ENCODE measurements around the gene STXBP4. TPM values are rescaled to one million over a fixed set of nuclear protein-coding genes. Genes with fewer than 3 reads are reported as not detected.

The STXBP4 gene
- total and polyA plus RNA-seq, 2 donors (not counting 3 experiments of a cell fraction or from before 2014, with no cell fraction given) = 1.9 to 12.9 TPM

DNA sequence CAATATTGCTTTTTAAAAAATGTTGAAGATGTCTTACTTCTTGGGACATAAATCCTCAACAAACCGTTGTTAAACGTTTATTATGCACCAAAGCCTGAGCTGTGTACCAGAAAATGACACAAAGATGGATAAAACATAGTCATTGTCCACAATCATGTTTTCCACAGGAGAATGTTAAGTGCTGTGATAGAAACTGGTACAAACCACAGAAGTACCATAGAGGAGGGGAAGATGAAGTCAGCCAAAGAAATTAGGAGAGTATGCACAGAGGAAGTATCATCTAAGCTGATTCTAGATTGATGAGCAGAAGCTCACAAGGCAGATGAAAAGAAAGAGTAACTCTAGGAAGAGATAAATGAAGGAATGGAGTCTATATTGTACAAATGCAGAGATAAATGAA, 153.5 kb downstream of the STXBP4 start:
- H3K4me1 ChIP-seq (ENCODE audit: control insufficient read depth, extremely low read depth, insufficient read depth, low read length) = peaks cover 6% of the 10 kb centered on the region
- no peaks in the 10 kb centered on the region for H3K36me3 ChIP-seq (ENCODE audit: control insufficient read depth in 2 of 2, extremely low read depth in 1 of 2, insufficient read depth in 2 of 2, low read length in 2 of 2)
- no peak overlapping the region for H2AFZ ChIP-seq (ENCODE audit: low read depth, low read length)
- DNase-seq (ENCODE audit: low read depth, low spot score) = no peak
- no peak overlapping the region for H3K4me3 ChIP-seq (replicated peaks in 1 of 3; ENCODE audit: insufficient read depth in 1 of 3, low read depth in 1 of 3, low read length in 3 of 3)
- no peaks in the 10 kb centered on the region for H3K9me1 ChIP-seq (replicated peaks; ENCODE audit: control insufficient read depth, extremely low read depth, insufficient read depth, low read length)
- no peaks in the 10 kb centered on the region for H4K20me1 ChIP-seq (replicated peaks; ENCODE audit: control insufficient read depth, extremely low read depth, insufficient read depth, low read length)
- no TSS peak for BruUV-seq (replicated peaks)
- no peaks in the 10 kb centered on the region for H3K27me3 ChIP-seq (ENCODE audit: control insufficient read depth in 2 of 2, insufficient read depth in 2 of 2, low read length in 2 of 2)
- intact Hi-C loops (cut with micrococcal nuclease) = loop anchor here (5.0 kb wide), 1 partner anchor 35 kb away; no protein-coding TSS in a partner anchor
- TF ChIP-seq, protein P1, sequence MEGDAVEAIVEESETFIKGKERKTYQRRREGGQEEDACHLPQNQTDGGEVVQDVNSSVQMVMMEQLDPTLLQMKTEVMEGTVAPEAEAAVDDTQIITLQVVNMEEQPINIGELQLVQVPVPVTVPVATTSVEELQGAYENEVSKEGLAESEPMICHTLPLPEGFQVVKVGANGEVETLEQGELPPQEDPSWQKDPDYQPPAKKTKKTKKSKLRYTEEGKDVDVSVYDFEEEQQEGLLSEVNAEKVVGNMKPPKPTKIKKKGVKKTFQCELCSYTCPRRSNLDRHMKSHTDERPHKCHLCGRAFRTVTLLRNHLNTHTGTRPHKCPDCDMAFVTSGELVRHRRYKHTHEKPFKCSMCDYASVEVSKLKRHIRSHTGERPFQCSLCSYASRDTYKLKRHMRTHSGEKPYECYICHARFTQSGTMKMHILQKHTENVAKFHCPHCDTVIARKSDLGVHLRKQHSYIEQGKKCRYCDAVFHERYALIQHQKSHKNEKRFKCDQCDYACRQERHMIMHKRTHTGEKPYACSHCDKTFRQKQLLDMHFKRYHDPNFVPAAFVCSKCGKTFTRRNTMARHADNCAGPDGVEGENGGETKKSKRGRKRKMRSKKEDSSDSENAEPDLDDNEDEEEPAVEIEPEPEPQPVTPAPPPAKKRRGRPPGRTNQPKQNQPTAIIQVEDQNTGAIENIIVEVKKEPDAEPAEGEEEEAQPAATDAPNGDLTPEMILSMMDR (IDR thresholded peaks at IDR 0.05; ENCODE audit: extremely low read depth in 1 of 2, insufficient read depth in 1 of 2, low read depth in 1 of 2, low read length in 2 of 2) = no peak
- no peak for TF ChIP-seq GATA2 (IDR thresholded peaks at IDR 0.05; ENCODE audit: insufficient read depth, insufficient read length, low read depth, low read length)
- TF ChIP-seq FOS (IDR thresholded peaks at IDR 0.05; ENCODE audit: borderline replicate concordance, insufficient read depth, low read length) = no peak
- TF ChIP-seq EZH2 (IDR thresholded peaks at IDR 0.05; ENCODE audit: borderline replicate concordance, low read depth, low read length, severe bottlenecking) = no peak
- no peak for TF ChIP-seq POLR2A (IDR thresholded peaks at IDR 0.05; ENCODE audit: low read depth, low read length)
- no peak for TF ChIP-seq JUN (IDR thresholded peaks at IDR 0.05; ENCODE audit: borderline replicate concordance, insufficient read depth, insufficient read length, low read depth)
- TF ChIP-seq MYC (IDR thresholded peaks at IDR 0.05; ENCODE audit: low read depth, low read length) = no peak
- no peak for TF ChIP-seq POLR2AphosphoS5 (IDR thresholded peaks at IDR 0.05; ENCODE audit: insufficient read depth, low read depth, low read length)
- TF ChIP-seq, protein P2, sequence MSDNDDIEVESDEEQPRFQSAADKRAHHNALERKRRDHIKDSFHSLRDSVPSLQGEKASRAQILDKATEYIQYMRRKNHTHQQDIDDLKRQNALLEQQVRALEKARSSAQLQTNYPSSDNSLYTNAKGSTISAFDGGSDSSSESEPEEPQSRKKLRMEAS (IDR thresholded peaks at IDR 0.05; ENCODE audit: insufficient read depth, insufficient read length) = no peak
- H3K9me3 ChIP-seq (replicated peaks; ENCODE audit: control insufficient read depth, insufficient read depth, low read length) = no peaks in the 10 kb centered on the region
- no peak overlapping the region for H3K4me2 ChIP-seq (ENCODE audit: insufficient read depth, low read length)
- POLR2A ChIA-PET = no interaction called here
- H3K9ac ChIP-seq (replicated peaks; ENCODE audit: extremely low read depth, insufficient read depth, low read length) = no peak overlapping the region
- no peak overlapping the region for H3K27ac ChIP-seq (ENCODE audit: insufficient read depth, low read depth, low read length)
- no peaks in the 10 kb centered on the region for H3K79me2 ChIP-seq (ENCODE audit: control insufficient read depth, insufficient read depth, low read length)
- FAIRE-seq = no peak
- dilution Hi-C loops (cut with MboI; ENCODE audit: extremely low pct_ligation_motif_present, low sequenced_read_pairs) = no loop called here
- CTCF ChIA-PET = no interaction called here
